SK-N-MC (cell line): Measurements from ENCODE around the gene TPP1.

Source experiments
- DNase-seq: peaks from one replicate; pipeline ENCODE4 v3.0.0-alpha.2; 2011; ENCODE audit warnings: low read depth, low spot score
- H3K27ac ChIP-seq: fragments of 200-600 bp; sonication (generic); 2 replicates; pipeline ENCODE4 v1.5.1; 2016; ENCODE audit warnings: mixed run types
- H3K36me3 ChIP-seq: fragments of 200-600 bp; sonication (generic); 2 replicates; pipeline ENCODE4 v1.6.1; 2017; ENCODE audit warnings: antibody characterized with exemption, low read length, mixed read lengths; ENCODE audit not compliant: insufficient read depth
- H3K4me3 ChIP-seq: fragments of 200-600 bp; sonication (generic); 2 replicates; pipeline ENCODE4 v1.5.1; 2016
- H3K9ac ChIP-seq: fragments of 200-600 bp; sonication (generic); 2 replicates; pipeline ENCODE4 v1.8.0; 2017; ENCODE audit warnings: mixed run types, mixed read lengths; ENCODE audit not compliant: insufficient read length
- H3K9me3 ChIP-seq: fragments of 200-600 bp; sonication (generic); 2 replicates; pipeline ENCODE4 v1.6.1; 2017; ENCODE audit warnings: low read depth, mild to moderate bottlenecking, antibody characterized with exemption, low read length, moderate library complexity, mixed read lengths
- EZH2 ChIP-seq: fragments of 200-600 bp; sonication (generic); IDR thresholded peaks from one replicate; pipeline ENCODE4 v1.6.1; 2017; ENCODE audit warnings: antibody characterized with exemption
- FOXP2 ChIP-seq: optimal IDR thresholded peaks from 2 replicates; pipeline ENCODE3; 2011; ENCODE audit warnings: mild to moderate bottlenecking, moderate library complexity; ENCODE audit not compliant: insufficient read depth; ENCODE audit errors: extremely low read length, control extremely low read depth
- POLR2AphosphoS5 ChIP-seq: IDR thresholded peaks from 2 replicates; pipeline ENCODE4 v1.6.1; 2012; ENCODE audit warnings: mild to moderate bottlenecking, low read depth, low read length, borderline replicate concordance

The TPP1 gene

GRCh38 chr11:6619004-6619745, at the start of gene TPP1:
TSS of gene TPP1 (minus strand) at chr11:6619422. CDS start at chr11:6619400, 22 bp downstream.
- Histone ChIP-seq H3K36me3 (peaks cover 5% of the 10 kb centered on the region; the same call in 1 of the 2 replicates), H3K9me3 (no peaks in the 10 kb centered on the region), H3K27ac (peak within 1 kb of the TSS; percentile 70), H3K4me3 (peak within 1 kb of the TSS; percentile 87), H3K9ac (peak within 1 kb of the TSS; percentile 79)
- peak; percentile 81 for DNase-seq
- TF ChIP-seq EZH2, result no peak
- peak; percentile 74 for TF ChIP-seq POLR2AphosphoS5
- TF ChIP-seq FOXP2, result peak; percentile 49

GRCh38 chr11:6667733-6668374, 48.6 kb upstream of the TPP1 start:
- no peaks in the 10 kb centered on the region for H3K9me3 ChIP-seq
- H3K36me3 ChIP-seq, result no peaks in the 10 kb centered on the region
- no peak overlapping the region for H3K9ac ChIP-seq
- TF ChIP-seq POLR2AphosphoS5, result no peak
- no peak for TF ChIP-seq FOXP2
- no peak for TF ChIP-seq EZH2
- no peak overlapping the region for H3K4me3 ChIP-seq
- H3K27ac ChIP-seq, result no peak overlapping the region
- peak; percentile 39 for DNase-seq

DNA sequence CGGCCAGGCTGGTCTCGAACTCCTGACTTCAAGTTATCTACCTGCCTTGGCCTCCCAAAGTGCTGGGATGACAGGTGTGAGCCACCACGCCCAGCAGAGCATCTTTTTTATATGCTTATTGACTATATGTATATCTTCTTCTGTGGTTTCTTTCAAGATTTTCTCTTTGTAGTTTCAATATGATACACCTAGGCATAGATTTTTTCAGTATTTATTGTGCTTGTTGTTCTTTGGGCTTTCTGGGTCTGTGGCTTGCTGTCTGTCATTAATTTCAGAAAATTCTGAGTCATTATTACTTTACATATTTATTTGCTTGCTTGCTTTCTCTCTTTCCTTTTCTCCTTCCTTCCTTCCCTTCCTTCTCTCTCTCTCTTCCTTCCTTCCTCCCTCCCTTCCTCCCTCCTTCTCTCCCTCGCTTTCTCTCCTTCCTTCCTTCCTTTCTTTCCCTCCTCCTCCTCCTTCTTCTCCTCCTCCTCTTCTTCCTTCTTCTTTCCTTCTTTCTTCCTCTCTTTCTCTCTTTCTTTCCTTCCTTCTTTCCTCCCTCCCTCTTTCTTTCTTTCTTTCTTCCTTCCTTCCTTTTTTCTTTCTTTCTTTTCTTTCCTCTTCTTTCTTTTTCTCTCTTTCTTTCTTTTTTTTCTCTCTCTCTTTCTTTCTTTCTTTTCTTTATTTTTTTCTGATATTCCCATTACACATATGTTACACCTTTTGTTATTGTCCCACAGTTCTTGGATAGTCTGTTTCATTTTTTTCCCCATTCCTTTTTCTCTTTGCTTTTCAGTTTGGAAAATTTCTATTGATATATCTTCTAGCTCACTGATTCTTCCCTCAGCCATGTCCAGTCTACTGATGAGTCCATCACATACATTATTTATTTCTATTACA, 47.3 kb upstream of the TPP1 start:
- TF ChIP-seq FOXP2 (no peak), EZH2 (no peak), POLR2AphosphoS5 (no peak)
- Histone ChIP-seq H3K36me3 (no peaks in the 10 kb centered on the region), H3K9ac (no peak overlapping the region), H3K4me3 (no peak overlapping the region), H3K9me3 (no peaks in the 10 kb centered on the region), H3K27ac (no peak overlapping the region)
- no peak for DNase-seq

DNA sequence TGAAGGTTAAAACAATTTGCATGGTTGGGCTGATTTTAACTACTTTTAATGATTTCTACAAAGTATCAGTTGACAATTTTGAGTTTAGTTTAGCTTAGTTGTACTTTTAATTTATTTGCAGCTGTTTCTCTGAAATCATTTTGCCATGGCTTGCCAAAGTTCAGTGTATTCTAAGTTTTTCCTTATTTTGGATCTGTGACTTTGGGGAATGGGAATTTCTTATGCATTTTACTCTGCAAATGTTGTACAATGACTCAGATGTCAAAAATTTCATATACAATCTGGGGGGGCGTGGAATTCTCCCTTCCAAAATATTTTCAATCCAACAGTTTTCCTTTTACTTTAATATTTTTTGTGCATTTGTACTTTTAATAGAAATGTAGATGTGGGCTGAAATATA, 45.3 kb upstream of the TPP1 start:
- H3K9me3 ChIP-seq, result no peaks in the 10 kb centered on the region
- peak overlapping the region; percentile 44; the same call in 1 of the 2 replicates for H3K27ac ChIP-seq
- H3K4me3 ChIP-seq, result no peak overlapping the region
- H3K9ac ChIP-seq, result no peak overlapping the region
- DNase-seq, result no peak
- TF ChIP-seq EZH2, result no peak
- TF ChIP-seq POLR2AphosphoS5, result no peak
- no peak for TF ChIP-seq FOXP2
- H3K36me3 ChIP-seq, result no peaks in the 10 kb centered on the region

DNA sequence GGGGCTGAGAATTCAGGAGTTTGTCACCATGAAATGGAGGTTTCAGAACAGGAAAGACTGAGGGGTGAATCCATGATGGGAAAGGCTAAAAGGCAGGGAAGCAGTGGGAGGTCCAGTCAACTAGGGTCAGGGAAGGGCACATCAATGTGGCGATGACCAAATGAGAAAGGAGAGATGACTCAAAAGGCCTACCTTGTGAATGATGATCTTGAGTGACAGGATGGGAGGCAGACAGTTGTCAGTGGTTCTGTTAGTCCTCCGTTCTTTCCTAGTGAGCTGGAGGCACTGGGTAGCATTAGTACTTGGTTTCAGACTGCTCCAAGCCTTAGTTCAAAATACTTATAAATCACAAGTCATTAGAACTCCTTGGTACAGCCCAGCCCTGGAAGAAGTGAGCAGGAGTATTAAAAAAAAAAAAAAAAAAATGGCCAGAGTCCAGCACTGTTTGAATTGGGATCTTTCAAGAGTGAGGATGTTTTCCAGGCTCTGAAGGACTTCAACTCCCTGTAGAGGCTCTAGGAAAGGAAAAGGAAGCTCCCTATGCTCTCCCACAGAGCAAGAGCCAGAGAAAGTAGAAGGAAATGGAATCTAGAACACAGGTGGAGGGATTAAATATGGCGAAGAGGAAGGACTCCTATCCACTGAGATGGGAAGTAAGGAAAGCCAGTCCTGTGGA, 44.7 kb upstream of the TPP1 start:
- Histone ChIP-seq H3K9me3 (no peaks in the 10 kb centered on the region), H3K36me3 (no peaks in the 10 kb centered on the region), H3K9ac (no peak overlapping the region), H3K27ac (peak overlapping the region; percentile 44; the same call in 1 of the 2 replicates), H3K4me3 (no peak overlapping the region)
- no peak for TF ChIP-seq POLR2AphosphoS5
- TF ChIP-seq EZH2, result no peak
- TF ChIP-seq FOXP2, result no peak
- no peak for DNase-seq

DNA sequence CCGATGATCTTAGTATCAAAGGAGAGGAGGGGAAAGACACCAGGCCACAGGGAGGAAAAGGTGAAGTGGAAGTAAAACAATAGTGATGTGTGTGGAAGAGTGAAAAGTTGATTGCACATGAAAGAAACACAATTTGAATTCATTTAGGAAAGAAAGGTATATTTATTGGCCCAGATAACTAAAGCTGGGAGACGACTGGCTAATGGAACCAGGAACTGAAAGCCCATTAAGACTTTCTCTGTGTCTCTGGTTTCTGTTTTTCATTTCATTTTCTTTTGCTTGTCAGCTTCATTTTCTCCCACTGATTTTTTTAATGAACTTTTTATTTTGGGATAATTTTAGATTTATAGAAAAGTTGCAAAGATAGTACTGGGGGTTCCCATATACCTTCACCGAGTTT, 41.5 kb upstream of the TPP1 start:
- DNase-seq, result no peak
- Histone ChIP-seq H3K27ac (no peak overlapping the region), H3K9me3 (no peaks in the 10 kb centered on the region), H3K4me3 (no peak overlapping the region), H3K9ac (no peak overlapping the region), H3K36me3 (no peaks in the 10 kb centered on the region)
- TF ChIP-seq POLR2AphosphoS5, result no peak
- TF ChIP-seq EZH2, result no peak
- no peak for TF ChIP-seq FOXP2

DNA sequence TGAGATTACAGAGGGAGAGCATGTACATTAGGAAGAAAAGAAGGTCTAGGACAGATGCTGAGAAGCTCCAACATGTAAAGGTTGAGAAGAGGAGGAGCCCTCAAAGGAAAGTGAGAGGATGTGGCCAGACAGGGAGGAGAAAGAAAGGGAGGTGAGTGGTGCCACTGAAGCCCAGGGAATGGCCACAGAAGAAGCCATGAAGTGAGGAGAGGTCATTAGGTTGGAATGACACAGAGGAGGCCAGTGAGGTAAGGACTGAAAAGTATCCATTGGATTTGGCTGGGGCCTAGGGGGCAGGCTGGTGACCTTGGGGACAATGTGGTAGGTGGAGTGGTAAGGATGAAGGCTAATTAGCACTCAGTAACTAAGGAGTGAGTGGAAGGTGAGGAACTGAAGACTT, 39.4 kb upstream of the TPP1 start:
- Histone ChIP-seq H3K9ac (no peak overlapping the region), H3K27ac (no peak overlapping the region), H3K9me3 (no peaks in the 10 kb centered on the region), H3K4me3 (no peak overlapping the region), H3K36me3 (no peaks in the 10 kb centered on the region)
- TF ChIP-seq EZH2 (no peak), POLR2AphosphoS5 (no peak), FOXP2 (no peak)
- DNase-seq, result no peak

DNA sequence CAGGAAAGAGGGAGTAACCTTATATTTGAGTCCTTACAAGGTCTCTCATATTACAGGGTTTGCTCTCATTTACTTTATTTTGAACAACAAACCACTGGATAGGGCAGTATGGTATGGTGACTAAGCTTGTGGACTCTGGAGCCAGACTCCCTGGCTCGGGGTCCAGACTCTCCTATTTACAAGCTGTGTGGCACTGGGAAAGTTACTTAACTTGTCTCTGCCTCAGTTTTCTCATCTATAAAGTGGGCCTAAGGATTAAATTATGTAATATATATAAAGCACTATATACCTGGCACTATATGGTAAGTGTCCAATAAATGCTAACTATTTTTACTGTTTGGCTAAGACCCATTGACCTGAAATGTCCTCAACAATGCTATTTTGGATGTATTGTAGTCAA, 38.1 kb upstream of the TPP1 start:
- Histone ChIP-seq H3K27ac (no peak overlapping the region), H3K4me3 (no peak overlapping the region), H3K9ac (no peak overlapping the region), H3K9me3 (no peaks in the 10 kb centered on the region), H3K36me3 (no peaks in the 10 kb centered on the region)
- no peak for DNase-seq
- no peak for TF ChIP-seq EZH2
- TF ChIP-seq POLR2AphosphoS5, result no peak
- TF ChIP-seq FOXP2, result no peak
